Retinal pigment epithelial cell (primary cell): Measurements from ENCODE around the gene FFAR1.

Source experiments
- DNase-seq: peaks from one replicate; pipeline ENCODE4 v3.0.0-alpha.2; 2010; ENCODE audit warnings: low read depth
- H3K4me3 ChIP-seq: 2 replicates; pipeline ENCODE4 v1.5.1; 2011; ENCODE audit warnings: mild to moderate bottlenecking, low read length, control low read depth, moderate library complexity
- CTCF ChIP-seq: conservative IDR thresholded peaks from 2 replicates; pipeline ENCODE4 v1.5.1; 2011; ENCODE audit warnings: low read depth, low read length, control low read depth, inconsistent platforms

FFAR1 gene

GRCh38 chr19:35303357-35303915 is 44.3 kb upstream of the FFAR1 start:
- no peak for TF ChIP-seq CTCF
- no peak overlapping the region for H3K4me3 ChIP-seq
- DNase-seq, result no peak

GRCh38 chr19:35304036-35304435 is 43.7 kb upstream of the FFAR1 start:
- H3K4me3 ChIP-seq, result no peak overlapping the region
- TF ChIP-seq CTCF, result no peak
- DNase-seq, result no peak

GRCh38 chr19:35305181-35305580 is 42.5 kb upstream of the FFAR1 start:
- no peak overlapping the region for H3K4me3 ChIP-seq
- no peak for TF ChIP-seq CTCF
- no peak for DNase-seq

- TF ChIP-seq CTCF, result peak; percentile 55
- no peak overlapping the region for H3K4me3 ChIP-seq
- no peak for DNase-seq
These were observed 41.0 kb upstream of the FFAR1 start for GRCh38 chr19:35306473-35307246.

GRCh38 chr19:35307931-35308330 is 39.8 kb upstream of the FFAR1 start:
- DNase-seq, result no peak
- TF ChIP-seq CTCF, result no peak
- no peak overlapping the region for H3K4me3 ChIP-seq

GRCh38 chr19:35308910-35309309 is 38.8 kb upstream of the FFAR1 start:
- no peak for TF ChIP-seq CTCF
- no peak overlapping the region for H3K4me3 ChIP-seq
- DNase-seq, result no peak
